ENCODE results near the gene PTPRT. TPM values are rescaled to one million over a fixed set of nuclear protein-coding genes. Genes with fewer than 3 reads are reported as not detected.

PTPRT gene
- total and polyA plus RNA-seq, 10 of the 15 experiments (the other 5 are each of a cell fraction or from before 2014, with no cell fraction given), result not detected

- intact Hi-C loops (cut with micrococcal nuclease; ENCODE audit: unreplicated experiment) (no loop called here), in situ Hi-C loops (cut with MboI) (no loop called here)
- H3K36me3 ChIP-seq (ENCODE audit: control insufficient read depth in 2 of 2, insufficient read depth in 2 of 2, low read length in 1 of 2), result no peaks in the 10 kb centered on the region
- no peak overlapping the region for H2AFZ ChIP-seq (ENCODE audit: control insufficient read depth, low read depth, low read length)
- FAIRE-seq, result no peak
- ChIA-PET CTCF (no interaction called here), SMC1A (ENCODE audit: uncharacterized antibody, unreplicated experiment) (no interaction called here), RAD21 (ENCODE audit: unreplicated experiment) (no interaction called here), POLR2A (no interaction called here)
- no peak overlapping the region for H3K9ac ChIP-seq (ENCODE audit: control insufficient read depth, insufficient read depth, low read length)
- WGBS (ENCODE audit: insufficient coverage, insufficient replicate concordance, low lambda C conversion rate, missing lambda C conversion rate), result 0% methylated on average over 2 of the region's 2 CpGs
- H3K79me2 ChIP-seq (ENCODE audit: control insufficient read depth, insufficient read depth, low read length), result no peaks in the 10 kb centered on the region
- DNase-seq (ENCODE audit: low read depth, low spot score), result no peak
- ATAC-seq, result no peak
- H4K20me1 ChIP-seq (ENCODE audit: control insufficient read depth, insufficient read depth), result no peaks in the 10 kb centered on the region
- no peaks in the 10 kb centered on the region for H3K4me1 ChIP-seq (ENCODE audit: control insufficient read depth, insufficient read depth, low read length)
- no peak overlapping the region for H3K4me2 ChIP-seq (ENCODE audit: control insufficient read depth, insufficient read depth)
- no peaks in the 10 kb centered on the region for H3K9me3 ChIP-seq (replicated peaks; ENCODE audit: control insufficient read depth, insufficient read depth, low read length)
- no peak overlapping the region for H3K4me3 ChIP-seq
- TF ChIP-seq BACH1 (IDR thresholded peaks at IDR 0.05; ENCODE audit: borderline replicate concordance) (no peak), ETV6 (conservative IDR thresholded peaks at IDR 0.05 in 1 of 2, IDR thresholded peaks at IDR 0.05 in 1 of 2; ENCODE audit: borderline replicate concordance in 1 of 2, low read depth in 1 of 2) (no peak), SP1 (IDR thresholded peaks at IDR 0.05; ENCODE audit: low read depth, low read length) (no peak), ZNF622 (IDR thresholded peaks at IDR 0.05) (no peak), KDM1A (IDR thresholded peaks at IDR 0.05; ENCODE audit: borderline replicate concordance) (no peak), TCF7 (IDR thresholded peaks at IDR 0.05; ENCODE audit: borderline replicate concordance) (no peak), ZBED1 (IDR thresholded peaks at IDR 0.05; ENCODE audit: borderline replicate concordance) (no peak), ZNF687 (IDR thresholded peaks at IDR 0.05) (no peak)
- TF ChIP-seq, protein P1, sequence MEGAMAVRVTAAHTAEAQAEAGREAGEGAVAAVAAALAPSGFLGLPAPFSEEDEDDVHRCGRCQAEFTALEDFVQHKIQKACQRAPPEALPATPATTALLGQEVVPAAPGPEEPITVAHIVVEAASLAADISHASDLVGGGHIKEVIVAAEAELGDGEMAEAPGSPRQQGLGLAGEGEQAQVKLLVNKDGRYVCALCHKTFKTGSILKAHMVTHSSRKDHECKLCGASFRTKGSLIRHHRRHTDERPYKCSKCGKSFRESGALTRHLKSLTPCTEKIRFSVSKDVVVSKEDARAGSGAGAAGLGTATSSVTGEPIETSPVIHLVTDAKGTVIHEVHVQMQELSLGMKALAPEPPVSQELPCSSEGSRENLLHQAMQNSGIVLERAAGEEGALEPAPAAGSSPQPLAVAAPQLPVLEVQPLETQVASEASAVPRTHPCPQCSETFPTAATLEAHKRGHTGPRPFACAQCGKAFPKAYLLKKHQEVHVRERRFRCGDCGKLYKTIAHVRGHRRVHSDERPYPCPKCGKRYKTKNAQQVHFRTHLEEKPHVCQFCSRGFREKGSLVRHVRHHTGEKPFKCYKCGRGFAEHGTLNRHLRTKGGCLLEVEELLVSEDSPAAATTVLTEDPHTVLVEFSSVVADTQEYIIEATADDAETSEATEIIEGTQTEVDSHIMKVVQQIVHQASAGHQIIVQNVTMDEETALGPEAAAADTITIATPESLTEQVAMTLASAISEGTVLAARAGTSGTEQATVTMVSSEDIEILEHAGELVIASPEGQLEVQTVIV (IDR thresholded peaks at IDR 0.05; ENCODE audit: borderline replicate concordance, partially characterized antibody), result no peak
- no peaks in the 10 kb centered on the region for H3K27me3 ChIP-seq (replicated peaks in 1 of 2; ENCODE audit: control insufficient read depth in 2 of 2, insufficient read depth in 2 of 2, low read length in 1 of 2)
- BruUV-seq (replicated peaks), result no TSS peak
- H3K27ac ChIP-seq (ENCODE audit: control insufficient read depth, insufficient read depth), result no peak overlapping the region
These were observed 914.7 kb downstream of the PTPRT start for GRCh38 chr20:42274986-42275385.
